NB4 (cell line): ENCODE data around the gene ALDH3A2.

Experiments used
- CTCF ChIP-seq: IDR thresholded peaks from one replicate; pipeline ENCODE4 v1.5.1; 2012; ENCODE audit warnings: low read depth, low read length
- MAX ChIP-seq: IDR thresholded peaks from 2 replicates; pipeline ENCODE4 v1.6.1; 2011; ENCODE audit warnings: low read depth, low read length
- POLR2A ChIP-seq: IDR thresholded peaks from 2 replicates; pipeline ENCODE4 v1.6.1; 2011; ENCODE audit warnings: mild to moderate bottlenecking; ENCODE audit not compliant: insufficient read length; ENCODE audit errors: extremely low read depth

GRCh38 chr17:19707728-19708221 is 59.2 kb downstream of the ALDH3A2 start:
- TF ChIP-seq POLR2A: no peak
- TF ChIP-seq CTCF: no peak
- TF ChIP-seq MAX: no peak
